Activated naive CD8-positive, alpha-beta T cell treated with anti-CD3 and anti-CD28 coated beads, Interleukin-2, amount 50 U/mL, for 24 hours (primary cell): ENCODE measurements around the gene CCDC127.
A peak's percentile ranks its signal among the peaks of the same experiment; 100 is the strongest.
"Not testable (repeated sequence)": the region's sequence is repeated elsewhere in the genome, so short reads cannot be mapped to it uniquely, and the experiment has no call there.

Experiments used
- ATAC-seq: fragments of 150-1000 bp; cut with Tn5 transposase; one replicate; pipeline ENCODE4 v1.10.0; 2021
- DNase-seq: peaks from one replicate; pipeline ENCODE4 v3.0.0; 2021
- H3K27ac Mint-ChIP-seq: one replicate; pipeline ENCODE4 v1.8.0; 2021; ENCODE audit warnings: mild to moderate bottlenecking, mixed read lengths
- H3K27me3 Mint-ChIP-seq: one replicate; pipeline ENCODE4 v1.8.0; 2021; ENCODE audit warnings: mixed read lengths
- H3K36me3 Mint-ChIP-seq: one replicate; pipeline ENCODE4 v1.8.0; 2021; ENCODE audit warnings: low read depth, mixed read lengths
- H3K4me1 Mint-ChIP-seq: one replicate; pipeline ENCODE4 v1.8.0; 2021; ENCODE audit warnings: mixed read lengths
- H3K4me3 Mint-ChIP-seq: one replicate; pipeline ENCODE4 v1.8.0; 2021; ENCODE audit warnings: mild to moderate bottlenecking, moderate library complexity, mixed read lengths
- H3K9me3 Mint-ChIP-seq: one replicate; pipeline ENCODE4 v1.8.0; 2021; ENCODE audit warnings: mixed read lengths

CCDC127 gene

DNA sequence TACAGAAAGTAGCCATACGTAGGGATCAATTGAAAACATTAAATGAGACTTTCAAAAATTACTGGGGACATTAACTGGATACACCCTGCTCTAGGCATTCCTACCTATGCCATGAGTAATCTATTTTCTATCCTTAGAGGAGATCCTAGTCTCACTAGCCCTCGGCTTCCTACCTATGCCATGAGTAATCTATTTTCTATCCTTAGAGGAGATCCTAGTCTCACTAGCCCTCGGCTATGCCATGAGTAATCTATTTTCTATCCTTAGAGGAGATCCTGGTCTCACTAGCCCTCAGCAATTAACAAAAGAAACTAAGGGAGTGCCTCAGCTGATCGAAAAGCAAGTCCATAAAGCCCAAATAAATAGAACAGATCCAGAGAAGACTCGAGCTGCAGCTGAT lies 27.8 kb upstream of the CCDC127 start:
- H3K36me3 Mint-ChIP-seq, result peaks cover 50% of the 10 kb centered on the region
- H3K27ac Mint-ChIP-seq, H3K4me3 Mint-ChIP-seq, H3K9me3 Mint-ChIP-seq, H3K4me1 Mint-ChIP-seq, DNase-seq, H3K27me3 Mint-ChIP-seq, ATAC-seq: not testable (repeated sequence)

DNA sequence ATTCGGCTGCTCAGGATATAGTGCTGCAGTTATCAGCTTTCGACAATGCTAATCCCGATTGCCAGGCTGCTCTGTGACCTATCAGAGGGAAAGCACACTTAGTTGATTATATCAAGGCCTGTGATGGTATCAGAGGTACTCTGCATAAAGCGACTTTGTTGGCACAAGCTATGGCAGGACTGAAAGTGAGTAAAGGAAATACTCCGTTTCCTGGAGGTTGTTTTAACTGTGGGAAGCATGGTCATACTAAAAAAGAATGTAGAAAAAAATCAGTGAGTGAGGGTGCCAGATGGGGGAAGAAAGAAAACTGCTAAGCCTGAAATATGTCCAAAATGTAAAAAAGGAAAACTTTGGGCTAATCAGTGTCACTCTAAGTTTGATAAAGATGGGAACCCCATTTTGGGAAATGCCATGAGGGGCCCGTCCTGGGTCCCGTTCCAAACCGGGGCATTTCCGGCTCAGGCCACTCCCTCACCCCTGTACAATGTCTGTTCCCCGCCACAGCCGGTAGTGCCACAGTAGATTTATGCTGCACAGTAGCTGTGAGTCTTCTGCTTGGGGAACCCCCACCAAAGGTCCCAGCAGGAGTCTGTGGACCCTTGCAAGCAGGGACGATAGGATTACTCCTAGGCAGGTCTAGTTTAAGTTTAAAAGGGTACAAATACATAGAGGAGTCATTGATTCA lies 25.9 kb upstream of the CCDC127 start:
- H3K4me1 Mint-ChIP-seq, DNase-seq, H3K9me3 Mint-ChIP-seq, H3K27ac Mint-ChIP-seq, ATAC-seq, H3K27me3 Mint-ChIP-seq, H3K4me3 Mint-ChIP-seq: not testable (repeated sequence)
- peaks cover 49% of the 10 kb centered on the region for H3K36me3 Mint-ChIP-seq

DNA sequence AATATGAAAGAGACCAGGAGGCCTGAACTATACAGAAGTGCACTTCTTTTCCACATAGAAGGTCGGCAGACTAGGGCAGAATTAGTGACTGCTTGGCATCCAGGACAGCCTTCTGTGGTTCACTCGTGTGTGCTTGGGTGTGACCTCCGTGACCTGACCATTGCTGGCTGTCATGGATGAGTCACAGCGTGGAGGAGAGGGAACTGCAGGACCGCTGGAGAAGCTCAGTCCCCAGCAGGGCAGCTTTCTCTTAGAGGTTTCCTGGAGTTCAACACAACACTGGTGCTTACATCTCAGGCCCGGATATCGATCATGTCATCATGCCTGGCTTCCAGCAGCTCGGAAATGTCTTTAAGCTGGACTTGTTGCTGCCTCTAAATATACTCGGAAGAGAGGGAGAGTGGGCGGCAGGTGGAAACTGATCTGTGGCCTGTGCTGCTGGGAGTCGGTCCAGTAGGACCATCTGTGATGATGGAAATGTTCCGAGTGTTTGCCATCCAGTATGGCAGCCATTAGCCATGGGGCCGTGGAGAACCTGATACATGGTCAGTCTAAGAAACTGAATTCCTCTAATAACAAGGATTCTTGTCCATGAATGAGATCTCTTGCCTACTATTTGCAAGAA lies 23.2 kb upstream of the CCDC127 start:
- not testable (repeated sequence) for H3K27me3 Mint-ChIP-seq

DNA sequence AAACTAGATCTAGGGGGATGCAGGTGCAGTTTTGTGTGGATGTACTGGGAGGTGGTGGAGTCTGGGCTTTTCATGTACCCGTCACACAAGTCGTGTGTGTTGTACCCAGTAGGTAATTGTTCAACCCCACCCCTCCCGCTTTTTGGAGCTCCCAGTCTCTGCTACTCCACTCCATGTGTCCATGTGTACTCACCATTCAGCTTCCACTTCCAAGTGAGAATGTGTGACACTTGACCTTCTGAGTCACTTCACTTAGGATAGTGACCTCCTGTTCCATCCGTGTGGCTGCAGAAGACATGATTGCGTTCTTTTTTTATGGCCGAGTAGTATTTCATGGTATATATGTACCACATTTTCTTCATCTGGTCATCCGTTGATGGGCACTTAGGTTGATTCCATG lies 22.6 kb upstream of the CCDC127 start:
- not testable (repeated sequence) for H3K27me3 Mint-ChIP-seq, H3K4me1 Mint-ChIP-seq, ATAC-seq, H3K4me3 Mint-ChIP-seq, H3K9me3 Mint-ChIP-seq, DNase-seq, H3K27ac Mint-ChIP-seq
- H3K36me3 Mint-ChIP-seq, result peaks cover 27% of the 10 kb centered on the region

More for the DNA sequence above, 23.2 kb upstream of the CCDC127 start:
- not testable (repeated sequence) for ATAC-seq, H3K27ac Mint-ChIP-seq, DNase-seq, H3K4me1 Mint-ChIP-seq, H3K9me3 Mint-ChIP-seq, H3K4me3 Mint-ChIP-seq
- peaks cover 29% of the 10 kb centered on the region for H3K36me3 Mint-ChIP-seq

DNA sequence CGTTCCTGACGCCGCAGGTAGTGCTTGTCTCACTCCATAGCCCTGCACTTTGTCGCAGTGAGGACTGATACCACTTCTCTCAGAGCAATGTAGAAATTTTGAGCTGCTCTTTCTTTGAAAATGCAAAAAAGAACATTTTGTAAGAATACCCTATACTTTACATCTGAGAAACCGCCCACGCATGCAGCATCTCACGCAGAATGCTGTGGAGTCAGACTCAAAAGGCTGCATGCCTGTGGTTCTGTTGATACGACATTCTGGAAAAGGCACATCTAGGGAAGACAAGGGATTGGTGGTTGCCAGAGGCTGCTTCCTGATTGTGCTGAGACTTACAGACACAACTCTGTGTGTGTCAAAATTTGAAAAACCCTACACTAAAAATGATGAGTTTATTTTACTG lies 20.0 kb upstream of the CCDC127 start:
- not testable (repeated sequence) for H3K4me3 Mint-ChIP-seq, ATAC-seq, H3K4me1 Mint-ChIP-seq, DNase-seq, H3K9me3 Mint-ChIP-seq, H3K27me3 Mint-ChIP-seq, H3K27ac Mint-ChIP-seq
- peaks cover 41% of the 10 kb centered on the region for H3K36me3 Mint-ChIP-seq

DNA sequence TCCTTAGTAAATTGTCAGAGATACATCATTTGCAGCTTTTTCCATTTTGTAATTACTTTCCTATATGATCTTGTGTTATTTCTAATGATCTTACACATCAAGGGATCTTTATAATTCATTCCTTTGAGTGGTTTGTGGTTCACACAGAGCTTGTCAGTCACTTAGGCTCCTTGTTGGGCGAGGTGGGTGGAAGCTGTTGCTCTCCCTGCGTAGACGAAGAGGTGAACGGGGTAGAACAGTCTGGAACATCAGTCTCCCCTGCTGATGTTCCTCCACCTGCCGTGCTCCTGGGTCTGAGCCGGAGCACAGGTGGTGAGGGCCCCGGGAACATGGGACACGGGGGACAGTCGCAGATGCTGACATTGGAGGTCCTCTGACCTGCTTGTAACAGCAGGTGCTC lies 17.6 kb upstream of the CCDC127 start:
- not testable (repeated sequence) for H3K4me3 Mint-ChIP-seq
- H3K27ac Mint-ChIP-seq, result peak overlapping the region; percentile 36

DNA sequence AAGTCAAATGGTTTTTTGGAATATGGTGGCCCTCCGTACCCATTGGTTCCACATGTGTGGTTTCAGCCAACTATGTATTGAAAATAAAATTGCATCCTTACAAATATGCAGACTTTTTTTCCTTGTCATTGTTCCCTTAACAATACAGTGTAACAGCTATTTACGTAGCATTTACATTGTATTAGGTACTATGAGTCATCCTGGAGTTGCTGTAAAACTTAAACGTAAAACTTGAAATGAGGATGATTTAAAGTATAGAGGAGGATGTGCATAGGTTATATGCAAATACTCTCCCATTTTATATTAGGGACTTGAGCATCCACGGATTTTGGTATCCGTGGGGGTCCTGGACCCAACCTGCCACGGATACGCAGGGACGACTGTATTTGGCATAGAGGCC lies 16.5 kb upstream of the CCDC127 start:
- Mint-ChIP-seq H3K27ac (peak overlapping the region; percentile 31), H3K4me1 (no peaks in the 10 kb centered on the region), H3K9me3 (no peaks in the 10 kb centered on the region), H3K4me3 (no peak overlapping the region), H3K27me3 (no peaks in the 10 kb centered on the region), H3K36me3 (peaks cover 41% of the 10 kb centered on the region)
- ATAC-seq, result no peak
- DNase-seq, result no peak

More for the DNA sequence above, 17.6 kb upstream of the CCDC127 start:
- not testable (repeated sequence) for H3K4me1 Mint-ChIP-seq, DNase-seq, H3K9me3 Mint-ChIP-seq, ATAC-seq, H3K27me3 Mint-ChIP-seq
- peaks cover 44% of the 10 kb centered on the region for H3K36me3 Mint-ChIP-seq

DNA sequence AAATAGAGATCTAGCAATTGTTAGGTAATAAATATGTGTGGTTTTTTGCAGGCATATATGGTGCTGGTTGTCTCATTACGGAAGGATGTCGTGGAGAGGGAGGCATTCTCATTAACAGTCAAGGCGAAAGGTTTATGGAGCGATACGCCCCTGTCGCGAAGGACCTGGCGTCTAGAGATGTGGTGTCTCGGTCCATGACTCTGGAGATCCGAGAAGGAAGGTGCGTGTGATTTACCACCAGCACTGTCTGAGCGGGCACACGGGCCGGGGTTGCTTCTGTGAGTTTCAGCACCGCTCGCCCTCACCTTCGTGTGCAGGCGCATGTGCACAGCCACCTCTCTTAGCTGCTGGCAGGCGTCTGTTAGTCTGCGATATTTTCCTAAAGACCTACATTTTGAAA lies 15.5 kb upstream of the CCDC127 start:
- ATAC-seq, H3K27ac Mint-ChIP-seq: not testable (repeated sequence)
- peaks cover 48% of the 10 kb centered on the region for H3K36me3 Mint-ChIP-seq

DNA sequence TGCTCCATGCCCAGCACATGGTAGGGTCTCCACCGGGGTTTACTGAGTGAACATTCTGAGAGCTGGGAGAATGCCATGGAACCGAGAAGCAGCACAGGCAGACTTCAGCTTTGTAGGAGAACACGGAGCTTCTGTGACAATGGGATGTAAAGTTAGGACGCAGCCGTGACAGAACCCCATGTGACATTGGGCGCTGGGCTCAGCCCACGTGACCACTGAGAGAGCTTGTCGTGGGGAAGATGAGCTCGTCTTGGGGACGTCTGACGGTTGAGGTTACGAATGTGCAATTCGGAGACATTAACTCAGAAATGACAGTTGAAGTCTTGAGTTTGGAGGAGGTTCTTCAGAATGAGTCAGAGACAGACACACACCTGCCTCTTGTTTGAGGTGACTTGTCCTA lies 13.7 kb upstream of the CCDC127 start:
- no peak overlapping the region for H3K4me3 Mint-ChIP-seq
- ATAC-seq, result peak; percentile 51
- no peaks in the 10 kb centered on the region for H3K27me3 Mint-ChIP-seq
- no peaks in the 10 kb centered on the region for H3K9me3 Mint-ChIP-seq
- H3K36me3 Mint-ChIP-seq, result peaks cover 54% of the 10 kb centered on the region
- DNase-seq, result no peak
- no peak overlapping the region for H3K27ac Mint-ChIP-seq
- no peaks in the 10 kb centered on the region for H3K4me1 Mint-ChIP-seq

More for the DNA sequence above, 15.5 kb upstream of the CCDC127 start:
- H3K27me3 Mint-ChIP-seq, H3K9me3 Mint-ChIP-seq, H3K4me1 Mint-ChIP-seq, H3K4me3 Mint-ChIP-seq, DNase-seq: not testable (repeated sequence)

DNA sequence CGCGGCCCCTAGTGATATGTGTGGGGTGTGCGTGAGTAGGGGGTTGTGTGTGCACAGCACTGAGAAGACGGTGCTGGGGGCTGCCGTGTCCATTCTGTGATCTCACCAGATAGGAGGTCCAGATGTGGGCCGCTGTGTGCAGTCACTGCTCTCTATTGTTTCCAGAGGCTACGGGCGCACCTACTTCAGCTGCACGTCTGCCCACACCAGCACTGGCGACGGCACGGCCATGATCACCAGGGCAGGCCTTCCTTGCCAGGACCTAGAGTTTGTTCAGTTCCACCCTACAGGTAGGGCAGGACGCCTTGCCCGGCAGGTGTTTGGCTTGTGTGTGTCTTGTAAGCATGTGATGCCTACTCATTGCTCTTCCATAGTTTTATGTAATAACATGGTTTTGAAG lies 12.8 kb upstream of the CCDC127 start:
- H3K4me3 Mint-ChIP-seq, result no peak overlapping the region
- H3K9me3 Mint-ChIP-seq, result no peaks in the 10 kb centered on the region
- H3K27ac Mint-ChIP-seq, result no peak overlapping the region
- H3K36me3 Mint-ChIP-seq, result peaks cover 54% of the 10 kb centered on the region
- ATAC-seq, result no peak
- no peak for DNase-seq
- H3K27me3 Mint-ChIP-seq, result no peaks in the 10 kb centered on the region
- H3K4me1 Mint-ChIP-seq, result no peaks in the 10 kb centered on the region

DNA sequence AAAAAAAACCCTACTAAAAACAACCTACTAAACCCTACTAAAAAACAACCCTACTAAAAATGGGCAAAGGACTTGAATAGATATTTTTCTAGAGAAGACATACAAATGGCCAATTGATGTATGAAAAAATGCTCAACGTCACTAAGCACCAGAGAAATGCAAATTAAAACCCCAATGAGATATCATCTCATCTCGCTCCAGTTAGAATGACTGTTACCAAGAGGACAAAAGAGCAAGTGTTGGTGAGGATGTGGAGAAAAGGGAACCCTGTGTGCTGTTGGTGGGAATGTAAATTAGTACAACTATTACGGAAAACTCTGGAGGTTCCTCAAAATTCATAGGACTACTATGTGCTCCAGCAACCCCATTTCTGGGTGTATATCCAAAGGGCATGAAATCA lies 10.9 kb upstream of the CCDC127 start:
- peaks cover 54% of the 10 kb centered on the region for H3K36me3 Mint-ChIP-seq
- H3K4me3 Mint-ChIP-seq, result no peak overlapping the region
- ATAC-seq (no peak), DNase-seq (no peak)
- H3K9me3 Mint-ChIP-seq, result no peaks in the 10 kb centered on the region
- no peaks in the 10 kb centered on the region for H3K4me1 Mint-ChIP-seq
- H3K27me3 Mint-ChIP-seq, result no peaks in the 10 kb centered on the region
- no peak overlapping the region for H3K27ac Mint-ChIP-seq

DNA sequence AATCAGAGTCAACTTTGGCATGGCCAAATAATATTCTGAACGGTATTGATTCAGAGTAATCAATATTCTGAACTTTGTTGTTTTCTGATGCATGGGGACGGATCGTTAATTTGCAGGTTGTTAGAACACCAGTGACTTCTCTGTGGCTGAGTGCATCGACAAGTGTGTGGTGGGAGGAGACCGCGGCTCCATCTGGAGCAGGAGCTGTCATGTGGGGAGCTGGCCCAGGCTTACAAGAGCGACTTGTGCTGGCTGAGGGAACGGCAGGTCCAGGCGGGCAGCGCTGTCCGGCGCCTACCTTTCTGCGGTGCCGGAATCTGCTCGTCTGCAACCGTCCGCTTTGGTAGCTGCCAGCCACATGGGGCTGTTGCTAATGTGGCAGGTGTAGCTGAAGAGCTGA lies 9.4 kb upstream of the CCDC127 start:
- not testable (repeated sequence) for H3K4me3 Mint-ChIP-seq, H3K27ac Mint-ChIP-seq, H3K9me3 Mint-ChIP-seq, ATAC-seq, H3K27me3 Mint-ChIP-seq, DNase-seq
- peaks cover 11% of the 10 kb centered on the region for H3K4me1 Mint-ChIP-seq
- H3K36me3 Mint-ChIP-seq, result peaks cover 46% of the 10 kb centered on the region

DNA sequence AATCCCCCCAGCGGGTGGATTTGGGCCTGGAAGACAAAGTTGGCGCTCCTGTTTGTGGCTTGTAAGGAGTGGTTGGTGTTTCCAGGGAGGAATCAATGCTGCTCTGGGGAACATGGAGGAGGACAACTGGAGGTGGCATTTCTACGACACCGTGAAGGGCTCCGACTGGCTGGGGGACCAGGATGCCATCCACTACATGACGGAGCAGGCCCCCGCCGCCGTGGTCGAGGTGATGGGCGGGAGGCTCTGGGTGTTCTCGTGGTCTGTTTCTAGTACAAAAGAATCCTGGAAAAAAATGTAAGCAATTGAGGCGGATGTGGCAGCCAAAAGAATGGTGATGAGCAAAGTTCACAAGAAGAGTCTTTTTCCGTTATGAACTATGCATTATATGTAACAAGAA lies 7.4 kb upstream of the CCDC127 start:
- no peak overlapping the region for H3K27ac Mint-ChIP-seq
- ATAC-seq (no peak), DNase-seq (no peak)
- no peaks in the 10 kb centered on the region for H3K9me3 Mint-ChIP-seq
- H3K4me1 Mint-ChIP-seq, result peaks cover 30% of the 10 kb centered on the region
- H3K27me3 Mint-ChIP-seq, result no peaks in the 10 kb centered on the region
- peaks cover 38% of the 10 kb centered on the region for H3K36me3 Mint-ChIP-seq
- H3K4me3 Mint-ChIP-seq, result no peak overlapping the region

DNA sequence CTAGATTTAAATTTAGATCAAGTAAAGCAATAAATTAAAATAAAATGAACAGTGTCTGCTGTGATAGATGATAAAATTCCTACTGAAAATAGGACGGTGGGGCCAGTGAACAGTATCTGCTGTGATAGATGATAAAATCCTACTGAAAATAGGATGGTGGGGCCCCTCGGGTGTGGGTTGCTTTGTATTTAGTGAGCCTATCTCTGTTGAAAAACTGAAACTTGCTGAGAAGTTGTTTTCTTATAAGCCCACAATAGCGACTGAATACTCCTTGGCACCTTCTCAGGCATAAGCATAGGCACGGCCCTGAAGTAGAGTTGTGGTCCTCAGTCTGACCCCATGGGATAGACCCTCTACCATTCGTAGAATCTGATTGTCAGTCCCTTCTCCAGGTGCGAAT lies 5.8 kb upstream of the CCDC127 start:
- H3K9me3 Mint-ChIP-seq, result no peaks in the 10 kb centered on the region
- no peak overlapping the region for H3K4me3 Mint-ChIP-seq
- no peak for DNase-seq
- ATAC-seq, result no peak
- H3K27me3 Mint-ChIP-seq, result no peaks in the 10 kb centered on the region
- H3K4me1 Mint-ChIP-seq, result peaks cover 36% of the 10 kb centered on the region
- no peak overlapping the region for H3K27ac Mint-ChIP-seq
- peaks cover 33% of the 10 kb centered on the region for H3K36me3 Mint-ChIP-seq

DNA sequence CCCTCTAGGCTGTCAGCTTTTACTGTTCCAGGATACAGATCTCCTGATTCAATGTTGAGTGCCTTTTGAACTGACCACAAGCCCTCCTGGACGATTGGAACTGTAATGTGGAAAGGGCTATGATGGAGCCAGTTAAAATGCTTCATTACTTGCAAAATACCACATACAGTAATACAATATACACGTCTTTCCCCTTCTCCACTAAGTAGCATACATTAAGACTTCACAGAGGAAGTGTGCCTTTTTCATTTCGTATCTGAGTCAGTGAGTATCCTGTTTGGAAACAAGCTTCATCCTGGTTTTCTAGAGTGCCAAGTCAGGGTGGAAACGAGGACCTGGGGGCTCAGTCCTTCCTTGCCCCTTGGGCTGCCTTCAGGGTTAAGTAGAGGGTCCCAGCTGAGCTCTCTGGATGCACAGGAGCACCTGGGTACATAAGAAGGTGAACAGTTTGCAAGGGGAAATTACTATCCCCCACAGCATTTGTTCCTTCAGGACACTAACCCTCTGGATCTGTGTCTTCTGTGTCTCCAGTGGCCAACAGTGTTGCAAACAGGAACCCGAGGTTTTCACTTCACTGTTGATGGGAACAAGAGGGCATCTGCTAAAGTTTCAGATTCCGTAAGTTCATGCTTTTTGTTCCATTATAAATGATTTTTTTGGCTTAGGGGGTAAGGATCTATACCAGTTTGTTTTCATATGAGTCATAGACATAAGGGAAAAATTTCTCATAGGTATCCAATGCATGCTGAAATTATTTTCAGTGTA lies 5.2 kb upstream of the CCDC127 start:
- peaks cover 36% of the 10 kb centered on the region for H3K4me1 Mint-ChIP-seq
- not testable (repeated sequence) for ATAC-seq, DNase-seq, H3K9me3 Mint-ChIP-seq, H3K27me3 Mint-ChIP-seq
- H3K36me3 Mint-ChIP-seq, result peaks cover 30% of the 10 kb centered on the region
- H3K27ac Mint-ChIP-seq, result peak overlapping the region; percentile 13
- H3K4me3 Mint-ChIP-seq, result peak overlapping the region; percentile 38
